HG03135 (cell line): ENCODE measurements around the gene CFAP61.
"Not testable (repeated sequence)": the region's sequence is repeated elsewhere in the genome, so short reads cannot be mapped to it uniquely, and the experiment has no call there.

ENCODE experiments used
- ATAC-seq: cut with Tn5 transposase; IDR thresholded peaks from one replicate; pipeline ENCODE4 v1.9.1; 2021; ENCODE audit warnings: mild to moderate bottlenecking, moderate library complexity; ENCODE audit not compliant: unreplicated experiment

Gene CFAP61, protein sequence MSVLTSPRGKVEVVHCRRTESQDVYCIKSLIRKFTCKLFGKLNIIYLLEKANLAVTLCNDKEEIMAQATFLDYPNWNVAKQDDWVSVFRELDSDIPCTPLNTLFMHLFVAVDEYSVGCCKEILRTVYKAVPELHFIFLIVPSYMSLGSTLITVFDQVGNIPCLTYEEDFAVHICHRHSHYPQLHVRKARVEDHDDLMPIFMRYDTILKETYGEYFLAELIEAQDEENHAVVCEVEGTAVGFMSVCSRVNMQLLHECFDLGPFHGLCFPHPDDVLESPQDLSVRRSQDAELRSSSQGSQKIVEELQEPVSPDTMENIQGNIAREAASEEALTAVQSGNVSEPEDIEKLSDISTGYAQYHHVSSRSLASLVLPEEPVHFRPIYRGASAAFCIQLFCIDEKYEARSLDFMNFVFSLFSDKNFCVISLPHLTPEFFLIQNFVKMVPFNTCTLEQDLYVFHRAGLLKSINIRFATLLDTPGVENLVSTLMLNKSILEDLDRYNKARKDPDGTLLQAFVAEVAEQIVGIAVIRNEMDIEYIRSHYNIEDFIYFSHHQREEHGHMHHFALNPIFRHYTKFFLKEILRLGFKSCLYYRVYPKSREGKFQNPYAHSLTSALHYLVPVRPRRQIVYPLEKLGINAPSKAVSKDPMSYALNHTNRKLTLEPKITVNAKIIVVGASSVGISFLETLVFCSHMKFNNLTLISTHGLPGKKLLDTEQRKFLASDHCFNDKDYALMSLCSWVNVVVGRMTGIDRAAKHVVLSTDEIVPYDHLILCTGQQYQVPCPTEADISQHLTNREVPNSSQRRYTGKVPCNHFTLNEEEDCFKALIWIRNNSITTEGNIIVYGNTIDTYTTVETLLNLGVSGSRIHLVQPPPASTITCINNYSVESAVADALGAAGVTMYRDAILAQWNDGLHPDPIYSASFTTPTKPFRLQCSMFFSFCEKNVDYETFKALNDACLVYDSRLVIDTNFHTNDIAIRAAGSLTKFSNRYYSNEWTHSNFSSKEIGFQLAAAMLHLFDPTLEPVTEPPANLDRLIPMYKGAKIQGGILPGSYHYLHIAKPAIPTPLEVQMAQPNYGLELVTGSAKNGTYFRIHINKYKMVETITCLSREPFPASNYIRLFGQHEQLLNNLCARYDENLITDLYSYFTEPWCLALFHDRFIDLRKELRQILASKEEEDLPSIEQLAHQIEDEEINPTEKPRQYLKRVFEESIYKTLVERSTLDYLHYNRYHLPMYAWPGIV

DNA sequence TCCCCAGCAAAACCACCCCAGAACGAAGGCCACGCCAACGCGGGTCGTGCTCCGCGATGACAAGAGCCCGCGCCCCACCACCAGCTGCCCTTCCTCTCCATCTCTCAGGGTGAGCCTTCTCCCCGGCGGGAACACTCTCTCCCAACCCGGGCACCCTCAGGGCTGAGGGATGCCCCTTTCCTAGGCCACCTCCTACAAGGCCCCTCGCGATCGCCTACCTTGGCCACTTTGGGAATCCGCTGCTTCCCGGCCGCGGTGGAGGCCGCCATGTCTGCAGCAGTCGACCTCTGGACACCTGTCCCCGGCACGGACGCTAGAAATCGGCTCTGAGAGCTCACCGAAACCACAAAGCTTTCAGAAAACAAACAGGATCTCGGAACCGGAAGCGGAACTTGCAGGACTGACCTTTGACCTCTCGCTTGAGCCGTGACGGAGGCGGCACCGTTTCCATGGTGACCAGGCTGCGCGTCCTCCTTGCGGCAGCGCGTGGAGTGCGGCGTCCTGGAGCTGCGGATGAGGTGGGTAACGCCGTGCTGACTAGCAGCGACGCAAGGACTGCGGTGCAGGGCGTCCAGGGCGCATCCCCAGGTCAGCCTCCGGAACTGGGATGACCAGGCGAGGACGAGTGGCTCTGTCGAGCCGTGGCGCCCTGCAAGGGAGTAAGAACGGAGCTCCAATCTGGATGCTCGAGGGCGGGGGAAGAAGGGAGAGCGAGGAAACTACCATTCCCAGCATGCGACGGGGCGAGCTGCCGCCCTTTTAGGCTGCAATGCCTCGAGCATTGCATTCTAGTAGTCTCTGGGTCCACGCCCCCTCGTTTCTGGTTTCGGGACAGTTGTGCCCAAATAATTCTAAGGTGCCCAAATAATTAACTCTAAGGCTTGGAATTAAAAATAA is at the start of gene CFAP61, which contains the start of gene CRNKL1:
Gene CFAP61, plus strand, starts transcription at position 459 of the 897 bp plus-strand sequence. CDS start 4,122 bp downstream, outside the sequence.
Gene CRNKL1, minus strand, starts transcription at position 393 of the 897 bp plus-strand sequence. Its CDS starts 124 bp downstream, at position 269.
- peak; percentile 92 for ATAC-seq

DNA sequence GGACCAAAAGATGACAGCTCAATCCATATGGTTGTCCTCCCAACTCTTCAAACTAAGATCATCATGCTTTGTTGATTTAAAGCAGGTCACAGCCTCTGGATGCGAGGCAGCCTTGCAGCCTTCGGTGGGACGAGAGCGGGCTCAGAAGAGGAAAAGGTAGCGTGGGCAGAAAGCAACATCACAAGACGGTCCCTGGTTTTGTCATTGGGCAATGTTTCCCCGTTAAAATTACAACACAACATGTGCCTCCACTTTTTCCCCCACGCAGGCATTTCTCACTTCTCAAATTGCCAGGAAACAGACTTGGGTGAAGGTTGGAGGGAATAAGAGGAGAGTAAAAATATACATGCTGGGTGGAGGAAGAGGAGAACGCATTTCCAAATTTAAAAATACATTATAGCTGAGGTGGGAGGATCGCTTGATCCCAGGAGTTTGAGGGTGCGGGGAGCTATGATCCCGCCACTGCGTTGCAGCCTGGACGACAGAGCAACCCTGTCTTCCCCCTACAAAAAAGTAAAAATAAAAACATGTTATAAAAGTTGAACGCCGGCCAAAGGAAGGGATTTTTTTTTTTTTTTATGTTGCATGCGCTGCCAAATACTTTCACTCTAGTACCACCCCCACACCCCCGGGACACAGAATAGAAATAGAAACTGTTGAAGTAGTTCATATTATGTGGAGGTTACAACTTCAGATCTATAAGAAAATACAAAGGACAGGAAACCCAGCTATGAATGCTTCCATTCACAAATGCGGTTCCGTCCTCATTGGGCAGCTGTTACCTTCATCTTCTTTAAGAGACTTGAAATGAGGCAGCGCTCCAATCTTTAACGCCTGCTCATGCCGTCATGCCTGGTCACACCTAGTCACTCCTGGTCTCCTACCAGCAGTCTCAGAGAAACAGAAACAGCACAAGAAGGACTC is 49.0 kb upstream of the CFAP61 start:
- no peak for ATAC-seq

GRCh38 chr20:20003955-20004322 is 48.4 kb upstream of the CFAP61 start:
- not testable (repeated sequence) for ATAC-seq

GRCh38 chr20:20005342-20005741 is 47.0 kb upstream of the CFAP61 start:
- ATAC-seq, result no peak

DNA sequence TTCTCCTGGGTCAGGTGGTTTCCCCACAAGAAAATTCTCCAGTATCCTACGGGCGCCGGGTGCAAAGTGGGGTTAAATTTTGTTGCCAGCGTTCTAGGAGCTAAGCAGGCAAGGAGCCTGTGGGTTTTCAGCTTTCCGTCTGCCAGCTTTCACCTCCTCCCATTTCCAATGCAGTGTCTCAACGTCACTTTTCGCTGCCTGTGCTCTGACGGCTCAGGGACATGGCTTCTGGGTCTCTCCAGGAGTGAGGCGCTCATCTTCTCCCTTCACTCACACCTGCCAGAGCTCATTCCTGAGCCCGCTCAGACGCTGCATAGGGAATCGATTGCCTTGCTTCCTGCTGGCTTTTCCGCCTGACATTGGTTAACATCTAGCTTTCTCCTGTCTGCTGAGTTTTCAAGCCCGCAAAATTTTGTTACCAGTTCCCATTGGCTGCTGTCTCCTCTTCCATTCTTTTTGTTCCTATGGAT is 42.5 kb upstream of the CFAP61 start:
- ATAC-seq, result no peak

GRCh38 chr20:20010639-20011500 is 41.5 kb upstream of the CFAP61 start:
- ATAC-seq, result no peak

DNA sequence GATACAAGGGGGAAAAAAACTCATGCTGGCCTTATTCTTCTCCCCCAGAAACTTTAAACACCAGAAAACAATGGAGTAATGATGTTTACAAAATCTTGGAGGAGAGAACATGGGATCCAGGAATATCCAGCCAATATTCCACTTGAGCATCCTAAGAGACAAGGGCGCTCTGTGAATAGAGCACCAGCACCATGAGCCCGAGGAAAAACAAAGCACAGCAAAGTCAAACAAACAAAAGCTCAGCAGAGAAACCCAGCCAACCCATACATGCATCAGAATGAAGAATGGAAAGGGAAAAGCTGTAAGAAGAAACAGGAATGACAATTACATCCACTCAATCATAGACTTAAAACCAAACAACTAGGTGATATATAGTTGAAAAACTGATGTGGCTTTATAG is 39.8 kb upstream of the CFAP61 start:
- no peak for ATAC-seq

GRCh38 chr20:20014659-20015058 is 37.7 kb upstream of the CFAP61 start:
- ATAC-seq, result no peak

GRCh38 chr20:20017001-20017843 is 35.1 kb upstream of the CFAP61 start, which contains the start of gene NAA20:
Gene NAA20, plus strand, starts transcription at chr20:20017362. Its CDS starts 35 bp downstream, at chr20:20017397.
- peak; percentile 99 for ATAC-seq

GRCh38 chr20:20017844-20018185 is 34.5 kb upstream of the CFAP61 start:
- ATAC-seq, result peak; percentile 12

DNA sequence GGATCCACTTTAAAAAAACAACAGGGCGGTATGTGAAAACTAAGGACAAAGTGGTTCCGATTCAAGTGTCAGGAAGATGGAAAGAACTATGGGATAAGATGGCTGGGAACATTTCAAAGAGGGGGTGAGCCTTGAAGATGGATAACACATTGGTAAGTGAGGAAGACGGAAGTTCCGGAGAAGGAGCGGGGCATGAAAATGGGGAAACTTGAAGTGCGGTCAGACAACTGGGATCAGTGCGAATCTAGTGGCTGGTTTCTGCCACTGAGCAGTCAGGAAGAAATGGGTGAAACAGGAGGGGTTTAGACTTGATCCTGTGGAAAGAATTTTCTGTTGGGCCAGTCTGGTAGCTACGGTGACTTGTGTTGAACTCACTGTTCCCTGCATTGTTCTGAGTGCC is 34.0 kb upstream of the CFAP61 start:
- no peak for ATAC-seq

DNA sequence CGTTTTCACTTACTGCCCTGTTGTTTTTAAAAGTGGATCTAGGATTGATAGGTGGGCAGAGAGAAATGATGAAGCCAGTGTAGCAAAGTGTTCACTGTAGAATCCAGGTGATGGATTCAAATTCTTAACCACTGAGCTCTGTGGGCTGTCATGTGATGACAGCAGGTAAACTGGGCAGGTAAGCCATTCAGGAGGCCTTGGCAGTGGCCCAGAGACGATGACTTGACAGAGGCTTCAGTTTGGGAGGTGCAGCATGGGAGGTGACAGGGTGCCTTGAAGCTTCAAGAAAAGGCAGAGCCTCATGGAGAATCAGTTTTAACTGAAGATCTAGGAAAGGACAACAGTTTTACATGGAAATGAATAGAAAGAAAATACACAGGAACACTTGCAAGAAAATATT is 33.2 kb upstream of the CFAP61 start:
- no peak for ATAC-seq

DNA sequence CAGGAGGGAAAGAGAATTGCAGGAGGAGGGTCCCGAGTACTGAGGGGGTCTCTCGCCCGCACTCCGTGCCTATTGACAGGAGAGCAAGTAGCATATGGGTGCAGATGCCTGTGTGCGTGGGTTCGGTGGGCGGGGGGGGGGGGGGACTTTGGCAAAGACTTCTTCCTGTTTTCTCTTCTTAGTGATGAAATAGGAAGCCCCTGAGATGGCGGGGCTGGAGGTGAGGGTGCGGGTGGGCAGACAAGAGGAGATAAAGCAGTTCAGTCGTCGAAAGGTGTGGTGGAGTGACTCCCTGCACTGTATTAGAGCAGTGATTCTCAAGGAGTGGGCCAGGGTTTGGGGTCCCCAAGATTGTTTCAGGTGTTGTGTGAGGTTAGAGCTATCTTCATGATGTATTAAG is 31.4 kb upstream of the CFAP61 start:
- no peak for ATAC-seq

DNA sequence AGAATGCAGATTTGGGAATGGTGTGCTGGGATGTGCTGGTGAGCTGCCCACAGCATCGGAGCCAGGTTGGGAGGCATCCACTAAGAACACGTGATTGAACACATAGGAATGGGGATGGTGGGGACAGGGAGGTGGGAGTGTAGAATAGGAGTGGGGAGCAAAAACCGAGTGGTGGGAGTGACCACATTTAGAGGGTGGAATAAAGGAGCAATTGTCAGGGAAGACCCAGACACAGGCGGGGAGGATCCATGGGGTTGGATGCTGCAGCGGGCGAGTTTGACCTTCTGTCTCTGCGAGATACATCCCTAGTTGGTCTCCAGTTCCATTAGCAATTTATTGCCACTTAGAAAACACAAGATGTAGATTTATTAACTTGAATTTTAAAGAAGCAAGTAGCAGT is 30.5 kb upstream of the CFAP61 start:
- no peak for ATAC-seq

- peak; percentile 61 for ATAC-seq
Measured at GRCh38 chr20:20022498-20022897, 29.8 kb upstream of the CFAP61 start.

GRCh38 chr20:20023395-20023794 is 28.9 kb upstream of the CFAP61 start:
- no peak for ATAC-seq

- ATAC-seq, result no peak
Measured at GRCh38 chr20:20024942-20025341, 27.4 kb upstream of the CFAP61 start.
